Right lobe of liver (tissue), 6 donors: Measurements from ENCODE around the gene KRTCAP2. TPM values are rescaled to one million over a fixed set of nuclear protein-coding genes. Genes with fewer than 3 reads are reported as not detected.

Source experiments
- ATAC-seq, 4 donors: fragments of 200-7000 bp; cut with Tn5 transposase; one replicate each; pipeline ENCODE4 v1.9.1; 2020; ENCODE audit warnings: mild to moderate bottlenecking in 4 of 4, moderate library complexity in 4 of 4
- DNase-seq, 3 donors: peaks; one replicate each; pipeline ENCODE4 v3.0.0-alpha.2; 2020
- H3K27ac ChIP-seq, 3 donors: fragments of 200-600 bp; one replicate each; pipeline ENCODE4 v1.8.0; 2022
- H3K27me3 ChIP-seq, 2 donors: fragments of 200-600 bp; one replicate each; pipeline ENCODE4 v1.8.0; 2022
- H3K36me3 ChIP-seq, 4 donors: fragments of 200-600 bp; sonication (generic) in 1 of 4; one replicate each; pipeline versions ENCODE4 v1.5.1 to v1.8.0; 2017 to 2022; ENCODE audit warnings: control low read depth in 1 of 4
- H3K4me1 ChIP-seq, 4 donors: fragments of 200-600 bp; sonication (generic) in 1 of 4; one replicate each; pipeline versions ENCODE4 v1.5.1 to v1.8.0; 2017 to 2022; ENCODE audit warnings: control low read depth in 1 of 4
- H3K4me3 ChIP-seq, 3 donors: fragments of 200-600 bp; one replicate each; pipeline ENCODE4 v1.8.0; 2022
- H3K9me3 ChIP-seq, 4 donors: fragments of 200-600 bp; sonication (generic) in 1 of 4; one replicate each; pipeline versions ENCODE4 v1.5.1 to v1.8.0; 2017 to 2022; ENCODE audit warnings: control low read depth in 1 of 4
- CTCF ChIP-seq, 4 donors: fragments of 200-600 bp in 3 of 4; fragments of 450-650 bp in 1 of 4; IDR thresholded peaks; one replicate each; pipeline versions ENCODE4 v1.5.1 to v1.8.0; 2016 to 2022; ENCODE audit warnings: antibody characterized with exemption in 4 of 4, mild to moderate bottlenecking in 2 of 4
- POLR2A ChIP-seq: fragments of 450-650 bp; IDR thresholded peaks from one replicate; pipeline ENCODE4 v1.6.1; 2017; ENCODE audit warnings: antibody characterized with exemption, mild to moderate bottlenecking
- whole genome bisulfite sequencing: methylation state at CpG from one replicate; pipeline ENCODE4 v1.1.6; 2018; ENCODE audit warnings: low coverage, low lambda C conversion rate; ENCODE audit not compliant: insufficient coverage; ENCODE audit errors: missing lambda C conversion rate; 5-methylcytosine and 5-hydroxymethylcytosine counted together
- intact Hi-C, 2 donors: fragments of 100-400 bp; cut with DNase I; formaldehyde crosslinking; loops; one replicate each; pipeline versions ENCODE4 v1.11.2 to v1.14.1; 2022
- total RNA-seq, 6 experiments: library from RNA; depleted of rRNA in 2 of 6; stranded (reverse); fragments of >200 nt in 2 of 6; fragmentation: NEBNext Ultra II Directional in 3 of 6; extraction: Animal tissue kit (Norgen Biotek cat#: 25700) in 3 of 6; gene quantifications; one replicate each; pipeline versions ENCODE4 v1.1.0 to v1.2.4, GENCODE V29; 2016 to 2023
- donor health status: DM: no; HTN: yes; CAD: no.
- donor health status: DM: no; HTN: no; CAD: no.
- donor health status: DM: no; HTN: no; CAD: no.
- donor health status: DM: no; HTN: yes; CAD: no.
- donor health status: DM: no; HTN: yes; CAD: no.

Gene KRTCAP2
- total RNA-seq, 6 experiments from 2014 or later: 85.5 to 145 (median 99.9) TPM

- no peaks in the 10 kb centered on the region for H3K9me3 ChIP-seq
- H3K4me1 ChIP-seq: no peaks in the 10 kb centered on the region
- TF ChIP-seq CTCF (IDR thresholded peaks at IDR 0.05): no peak
- TF ChIP-seq POLR2A: no peak
- DNase-seq (peak in 2 of 3 donors; percentile 48 to 56), ATAC-seq (peak in 1 of 4 donors; percentile 50)
- no peaks in the 10 kb centered on the region for H3K36me3 ChIP-seq
- intact Hi-C loops: no loop called here
- no peak overlapping the region for H3K27ac ChIP-seq
- no peak overlapping the region for H3K4me3 ChIP-seq
- H3K27me3 ChIP-seq: no peaks in the 10 kb centered on the region
- 43% methylated on average over 13 of the region's 30 CpGs for WGBS
These were observed 5.5 kb upstream of the KRTCAP2 start for GRCh38 chr1:155178441-155179111.

GRCh38 chr1:155177918-155178281 lies 4.8 kb upstream of the KRTCAP2 start:
- intact Hi-C loops: no loop called here
- Histone ChIP-seq H3K27ac (no peak overlapping the region), H3K4me3 (no peak overlapping the region), H3K9me3 (no peaks in the 10 kb centered on the region), H3K4me1 (no peaks in the 10 kb centered on the region), H3K36me3 (no peaks in the 10 kb centered on the region), H3K27me3 (no peaks in the 10 kb centered on the region)
- ATAC-seq (no peak), DNase-seq (peak in 1 of 3 donors; percentile 40)
- TF ChIP-seq POLR2A: no peak
- no peak for TF ChIP-seq CTCF (IDR thresholded peaks at IDR 0.05)
- WGBS: 60% methylated on average over 1 of the region's 9 CpGs

- no peak for TF ChIP-seq CTCF (IDR thresholded peaks at IDR 0.05)
- TF ChIP-seq POLR2A: no peak
- ATAC-seq (no peak), DNase-seq (peak in 1 of 3 donors; percentile 45)
- 83% methylated on average over 6 of the region's 11 CpGs for WGBS
- Histone ChIP-seq H3K27ac (no peak overlapping the region), H3K9me3 (no peaks in the 10 kb centered on the region), H3K36me3 (no peaks in the 10 kb centered on the region), H3K4me1 (peaks cover 0 to 2% (median 0%) of the 10 kb centered on the region in 4 donors), H3K4me3 (no peak overlapping the region), H3K27me3 (no peaks in the 10 kb centered on the region)
- intact Hi-C loops: no loop called here
These were observed 4.3 kb upstream of the KRTCAP2 start for GRCh38 chr1:155177192-155177917.

GRCh38 chr1:155176544-155177071 lies 3.5 kb upstream of the KRTCAP2 start:
- ATAC-seq (peak; percentile 64 to 71 (median 67)), DNase-seq (peak; percentile 75 to 81 (median 78))
- H3K4me3 ChIP-seq: no peak overlapping the region
- H3K36me3 ChIP-seq: no peaks in the 10 kb centered on the region
- TF ChIP-seq CTCF (IDR thresholded peaks at IDR 0.05) (peak; percentile 79 to 97 (median 96)), POLR2A (no peak)
- no peak overlapping the region for H3K27ac ChIP-seq
- H3K4me1 ChIP-seq: peaks cover 0 to 7% (median 0%) of the 10 kb centered on the region in 4 donors
- intact Hi-C loops: no loop called here
- H3K9me3 ChIP-seq: no peaks in the 10 kb centered on the region
- H3K27me3 ChIP-seq: no peaks in the 10 kb centered on the region
- WGBS: 0% methylated on average over 3 of the region's 8 CpGs
